Stimulated activated CD8-positive, alpha-beta memory T cell treated with anti-CD3 and anti-CD28 coated beads, Interleukin-15, amount 100 ng/mL, for 48 hours (primary cell): ENCODE data around the gene AURKA.
A peak's percentile ranks its signal among the peaks of the same experiment; 100 is the strongest.

ENCODE experiments used
- DNase-seq, 2 donors: peaks; one replicate each; pipeline ENCODE4 v3.0.0-alpha.2; 2020; ENCODE audit warnings: low read depth in 2 of 2

AURKA gene

GRCh38 chr20:56392132-56392880, at the start of gene AURKA, which contains the start of gene CSTF1:
AURKA (minus strand) TSS chr20:56392215; CDS start chr20:56388197, 4,018 bp downstream.
CSTF1 (plus strand) TSS chr20:56392645; CDS start chr20:56395553, 2,908 bp downstream.
- peak; percentile 99 to 100 for DNase-seq

- peak; percentile 61 to 67 for DNase-seq
These were observed 48.5 kb upstream of the AURKA start for GRCh38 chr20:56440346-56441007.

- DNase-seq: no peak
These were observed 47.8 kb upstream of the AURKA start for GRCh38 chr20:56439771-56440291.

GRCh38 chr20:56438284-56438683, 46.3 kb upstream of the AURKA start:
- no peak for DNase-seq

GRCh38 chr20:56437196-56437960, 45.4 kb upstream of the AURKA start:
- DNase-seq: no peak

- no peak for DNase-seq
These were observed 41.9 kb upstream of the AURKA start for GRCh38 chr20:56433880-56434255.

GRCh38 chr20:56433221-56433879, 41.3 kb upstream of the AURKA start:
- no peak for DNase-seq

GRCh38 chr20:56431471-56431870, 39.5 kb upstream of the AURKA start:
- DNase-seq: no peak

GRCh38 chr20:56430957-56431356, 38.9 kb upstream of the AURKA start:
- DNase-seq: no peak

- DNase-seq: no peak
These were observed 38.4 kb upstream of the AURKA start for GRCh38 chr20:56430461-56430860.

- no peak for DNase-seq
These were observed 37.9 kb upstream of the AURKA start for GRCh38 chr20:56429941-56430340.

- DNase-seq: peak in 1 of 2 donors; percentile 45
These were observed 37.5 kb upstream of the AURKA start for GRCh38 chr20:56429502-56429901.

- DNase-seq: no peak
These were observed 36.9 kb upstream of the AURKA start for GRCh38 chr20:56428881-56429280.

GRCh38 chr20:56428410-56428809, 36.4 kb upstream of the AURKA start:
- DNase-seq: no peak

- no peak for DNase-seq
These were observed 35.8 kb upstream of the AURKA start for GRCh38 chr20:56427797-56428196.

- DNase-seq: no peak
These were observed 34.9 kb upstream of the AURKA start for GRCh38 chr20:56426926-56427325.

GRCh38 chr20:56426026-56426425, 34.0 kb upstream of the AURKA start:
- no peak for DNase-seq

- DNase-seq: no peak
These were observed 32.9 kb upstream of the AURKA start for GRCh38 chr20:56424931-56425330.

- no peak for DNase-seq
These were observed 31.9 kb upstream of the AURKA start for GRCh38 chr20:56423886-56424285.

GRCh38 chr20:56423211-56423610, 31.2 kb upstream of the AURKA start:
- no peak for DNase-seq

GRCh38 chr20:56422824-56423189, 30.8 kb upstream of the AURKA start:
- no peak for DNase-seq
